Vagina (tissue), 2 donors: Measurements from ENCODE around the gene PPIA.

Source experiments
- POLR2A ChIP-seq, 2 donors: fragments of 450-650 bp; IDR thresholded peaks; one replicate each; pipeline ENCODE4 v1.6.1; 2017; ENCODE audit warnings: antibody characterized with exemption in 2 of 2, mild to moderate bottlenecking in 2 of 2, moderate library complexity in 2 of 2
- POLR2AphosphoS5 ChIP-seq, 2 donors: sonication (generic); formaldehyde crosslinking; IDR thresholded peaks; one replicate each; pipeline ENCODE4 v1.9.0; 2017; ENCODE audit warnings: antibody characterized with exemption in 2 of 2, mild to moderate bottlenecking in 2 of 2, low read depth in 1 of 2; ENCODE audit not compliant: insufficient read depth in 1 of 2
- TF ChIP-seq, protein P1 (sequence below), 3 experiments: fragments of 450-650 bp in 2 of 3; fragments of 200-600 bp in 1 of 3; sonication (generic) in 1 of 3; IDR thresholded peaks; one replicate each; pipeline ENCODE4 v1.5.1; 2017 to 2019; ENCODE audit warnings: antibody characterized with exemption in 3 of 3, mild to moderate bottlenecking in 2 of 3, moderate library complexity in 2 of 3

DNA sequence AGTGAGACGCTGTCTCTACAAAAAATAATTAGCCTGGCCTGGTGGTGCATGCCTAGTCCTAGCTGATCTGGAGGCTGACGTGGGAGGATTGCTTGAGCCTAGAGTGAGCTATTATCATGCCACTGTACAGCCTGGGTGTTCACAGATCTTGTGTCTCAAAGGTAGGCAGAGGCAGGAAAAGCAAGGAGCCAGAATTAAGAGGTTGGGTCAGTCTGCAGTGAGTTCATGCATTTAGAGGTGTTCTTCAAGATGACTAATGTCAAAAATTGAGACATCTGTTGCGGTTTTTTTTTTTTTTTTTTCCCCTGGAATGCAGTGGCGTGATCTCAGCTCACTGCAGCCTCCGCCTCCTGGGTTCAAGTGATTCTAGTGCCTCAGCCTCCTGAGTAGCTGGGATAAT is 5.4 kb downstream of the PPIA start:
- TF ChIP-seq, protein P1, sequence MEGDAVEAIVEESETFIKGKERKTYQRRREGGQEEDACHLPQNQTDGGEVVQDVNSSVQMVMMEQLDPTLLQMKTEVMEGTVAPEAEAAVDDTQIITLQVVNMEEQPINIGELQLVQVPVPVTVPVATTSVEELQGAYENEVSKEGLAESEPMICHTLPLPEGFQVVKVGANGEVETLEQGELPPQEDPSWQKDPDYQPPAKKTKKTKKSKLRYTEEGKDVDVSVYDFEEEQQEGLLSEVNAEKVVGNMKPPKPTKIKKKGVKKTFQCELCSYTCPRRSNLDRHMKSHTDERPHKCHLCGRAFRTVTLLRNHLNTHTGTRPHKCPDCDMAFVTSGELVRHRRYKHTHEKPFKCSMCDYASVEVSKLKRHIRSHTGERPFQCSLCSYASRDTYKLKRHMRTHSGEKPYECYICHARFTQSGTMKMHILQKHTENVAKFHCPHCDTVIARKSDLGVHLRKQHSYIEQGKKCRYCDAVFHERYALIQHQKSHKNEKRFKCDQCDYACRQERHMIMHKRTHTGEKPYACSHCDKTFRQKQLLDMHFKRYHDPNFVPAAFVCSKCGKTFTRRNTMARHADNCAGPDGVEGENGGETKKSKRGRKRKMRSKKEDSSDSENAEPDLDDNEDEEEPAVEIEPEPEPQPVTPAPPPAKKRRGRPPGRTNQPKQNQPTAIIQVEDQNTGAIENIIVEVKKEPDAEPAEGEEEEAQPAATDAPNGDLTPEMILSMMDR (IDR thresholded peaks at IDR 0.05) = no peak
- no peak for TF ChIP-seq POLR2AphosphoS5 (IDR thresholded peaks at IDR 0.05; ENCODE audit: insufficient read depth in 1 of 2, low read depth in 1 of 2)
- no peak for TF ChIP-seq POLR2A (IDR thresholded peaks at IDR 0.05)
